SKM-1 treated with dmso at 0.1 percent for 144 hours (cell line): ENCODE results near the gene SETD5.

Experiments
- DNase-seq: peaks from one replicate; lab custom pipeline; 2025; ENCODE audit not compliant: unreplicated experiment; lab: John Stamatoyannopoulos, UW

Gene SETD5

GRCh38 chr3:9503283-9503682 lies 105.9 kb downstream of the SETD5 start:
- DNase-seq: peak; percentile 42

DNA sequence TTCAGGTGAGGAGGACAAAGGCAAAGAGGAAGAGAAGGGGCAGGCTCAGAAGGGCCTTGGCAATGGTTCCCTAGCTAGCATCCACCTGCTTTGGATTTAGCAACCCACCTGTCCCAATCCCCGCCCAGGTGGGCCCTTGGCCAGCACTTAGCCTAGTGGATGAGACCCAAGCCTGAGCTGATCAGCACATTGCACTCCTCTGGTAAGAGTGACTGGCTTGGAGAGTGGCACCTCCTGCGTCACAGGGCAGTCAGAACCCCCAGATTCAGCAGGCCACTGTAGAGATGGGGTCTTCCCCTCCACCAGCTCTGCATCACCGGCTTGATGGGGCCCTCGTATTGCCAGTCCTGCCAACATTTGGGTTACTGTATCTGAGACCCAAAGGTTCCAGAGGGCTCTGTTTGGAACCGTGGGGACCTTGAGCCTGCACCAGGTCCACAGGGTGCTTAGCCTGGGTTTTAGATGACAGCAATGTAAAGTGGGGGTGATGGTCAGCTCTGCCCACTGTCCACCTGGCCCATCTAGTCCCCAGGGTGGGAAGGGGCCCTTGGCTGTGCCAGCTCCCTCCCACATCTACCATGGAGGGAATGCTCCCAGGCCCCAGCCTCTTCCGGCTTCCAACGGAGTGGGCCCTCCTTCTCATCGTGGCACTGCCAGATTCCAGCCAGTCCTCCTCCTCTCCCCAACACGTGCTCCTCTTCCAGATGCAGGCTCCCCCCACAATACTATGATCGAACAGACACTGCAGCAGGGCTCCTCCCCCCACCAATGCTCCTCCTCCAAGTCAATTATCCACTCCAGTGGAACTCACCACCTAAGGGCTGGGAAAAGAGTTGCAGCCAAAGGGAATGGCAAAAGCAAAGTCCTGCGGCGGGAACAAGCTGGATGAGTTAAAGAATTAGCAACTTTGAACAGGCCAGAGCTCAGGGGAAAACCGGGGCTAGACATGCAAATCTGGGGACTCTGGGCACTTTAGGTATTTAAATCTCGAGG lies 110.5 kb downstream of the SETD5 start:
- DNase-seq: no peak

- DNase-seq: no peak
Observed at GRCh38 chr3:9508781-9509180, 111.4 kb downstream of the SETD5 start.

- DNase-seq: no peak
Observed at GRCh38 chr3:9512456-9513045, 115.1 kb downstream of the SETD5 start.

DNA sequence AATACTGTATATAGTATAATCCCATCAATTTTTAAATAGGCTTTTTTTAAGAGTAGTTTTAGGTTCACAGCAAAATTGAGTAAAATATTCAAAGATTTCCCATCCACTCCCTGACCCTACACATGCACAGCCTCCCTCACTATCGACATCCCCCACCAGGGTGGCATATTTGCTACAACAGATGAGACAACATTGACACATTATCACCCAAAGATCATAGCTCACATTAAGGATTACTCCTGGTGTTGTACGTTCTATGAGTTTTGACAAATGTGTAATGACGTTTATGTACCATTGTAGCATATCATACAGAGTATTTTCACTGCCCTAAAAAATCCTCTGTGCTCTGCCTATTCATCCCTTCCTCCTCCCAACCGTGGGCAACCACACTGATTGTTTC lies 116.9 kb downstream of the SETD5 start:
- DNase-seq: no peak

- DNase-seq: no peak
Observed at GRCh38 chr3:9514956-9515355, 117.5 kb downstream of the SETD5 start.

DNA sequence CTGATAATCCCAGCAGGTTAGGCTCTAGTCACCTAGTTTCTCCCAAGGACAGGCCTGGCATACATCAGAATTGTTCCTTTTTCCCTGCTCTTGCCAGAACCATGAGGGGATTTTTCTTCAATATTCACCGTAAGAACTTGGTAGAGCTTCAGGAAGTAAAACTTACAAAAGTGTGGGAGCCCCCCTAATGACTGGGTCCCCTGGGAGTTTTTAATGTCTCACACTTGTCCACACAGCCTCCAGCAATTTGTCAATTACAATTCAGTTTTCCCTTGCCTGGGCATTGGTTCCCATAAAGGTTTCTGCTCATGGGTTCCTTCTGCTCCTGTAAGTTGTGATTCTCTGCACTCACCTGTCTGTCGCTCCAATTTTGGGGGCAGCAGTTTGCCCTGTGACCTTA lies 127.7 kb downstream of the SETD5 start:
- DNase-seq: no peak
